ENCODE data around the gene SMARCB1. TPM values are rescaled to one million over a fixed set of nuclear protein-coding genes. Genes with fewer than 3 reads are reported as not detected.
"Not testable (repeated sequence)": the region's sequence is repeated elsewhere in the genome, so short reads cannot be mapped to it uniquely, and the experiment has no call there.

Gene SMARCB1
- total RNA-seq, 1 donor from 2014 or later, result 22.1 TPM

- Histone ChIP-seq H3K36me3 (no peaks in the 10 kb centered on the region), H3K4me1 (peaks cover 0 to 6% of the 10 kb centered on the region in 2 donors), H3K27me3 (no peaks in the 10 kb centered on the region), H3K4me3 (peak within 1 kb of the TSS; percentile 47 to 70), H3K9me3 (no peaks in the 10 kb centered on the region), H3K27ac (peak within 1 kb of the TSS; percentile 74 to 94)
- intact Hi-C loops (cut with DNase I), result loop anchor here (5.0 kb wide), 1 partner anchor 34 kb away; the partner anchor contains the start of gene MIF
- peak; percentile 78 to 98 for DNase-seq (ENCODE audit: low spot score in 2 of 2)
- TF ChIP-seq, protein P1, sequence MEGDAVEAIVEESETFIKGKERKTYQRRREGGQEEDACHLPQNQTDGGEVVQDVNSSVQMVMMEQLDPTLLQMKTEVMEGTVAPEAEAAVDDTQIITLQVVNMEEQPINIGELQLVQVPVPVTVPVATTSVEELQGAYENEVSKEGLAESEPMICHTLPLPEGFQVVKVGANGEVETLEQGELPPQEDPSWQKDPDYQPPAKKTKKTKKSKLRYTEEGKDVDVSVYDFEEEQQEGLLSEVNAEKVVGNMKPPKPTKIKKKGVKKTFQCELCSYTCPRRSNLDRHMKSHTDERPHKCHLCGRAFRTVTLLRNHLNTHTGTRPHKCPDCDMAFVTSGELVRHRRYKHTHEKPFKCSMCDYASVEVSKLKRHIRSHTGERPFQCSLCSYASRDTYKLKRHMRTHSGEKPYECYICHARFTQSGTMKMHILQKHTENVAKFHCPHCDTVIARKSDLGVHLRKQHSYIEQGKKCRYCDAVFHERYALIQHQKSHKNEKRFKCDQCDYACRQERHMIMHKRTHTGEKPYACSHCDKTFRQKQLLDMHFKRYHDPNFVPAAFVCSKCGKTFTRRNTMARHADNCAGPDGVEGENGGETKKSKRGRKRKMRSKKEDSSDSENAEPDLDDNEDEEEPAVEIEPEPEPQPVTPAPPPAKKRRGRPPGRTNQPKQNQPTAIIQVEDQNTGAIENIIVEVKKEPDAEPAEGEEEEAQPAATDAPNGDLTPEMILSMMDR (IDR thresholded peaks at IDR 0.05), result peak in 2 of 3 experiments; percentile 36 to 40
Measured at GRCh38 chr22:23857606-23858483, 71.1 kb downstream of the SMARCB1 start, which contains the start of gene SLC2A11. SLC2A11 (plus strand) TSS chr22:23857875; CDS start chr22:23858000, 125 bp downstream.

DNA sequence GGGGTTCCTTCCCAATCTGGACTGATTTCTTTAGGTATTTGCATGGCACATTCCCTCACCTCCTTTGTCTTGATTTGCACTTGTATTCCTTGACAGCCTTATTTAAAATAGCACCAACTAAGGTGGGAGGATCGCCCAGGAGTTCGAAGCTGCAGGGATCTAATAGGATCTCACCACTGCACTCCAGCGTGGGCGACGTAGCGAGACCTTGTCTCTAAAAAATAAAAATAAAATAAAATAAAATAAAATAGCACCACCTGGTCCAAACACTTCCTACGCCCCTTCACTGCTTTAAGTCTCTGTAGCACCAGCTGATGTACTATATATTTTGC, 71.7 kb downstream of the SMARCB1 start:
- no peak for DNase-seq (ENCODE audit: low spot score in 2 of 2)
- Histone ChIP-seq H3K4me3 (peak overlapping the region; percentile 47 to 70), H3K27me3 (no peaks in the 10 kb centered on the region), H3K27ac (peak overlapping the region in 1 of 2 donors; percentile 74), H3K36me3 (no peaks in the 10 kb centered on the region), H3K4me1 (peaks cover 0 to 6% of the 10 kb centered on the region in 2 donors), H3K9me3 (no peaks in the 10 kb centered on the region)
- TF ChIP-seq, protein P1 (IDR thresholded peaks at IDR 0.05), result no peak
- intact Hi-C loops (cut with DNase I), result loop anchor here (5.0 kb wide), 1 partner anchor 34 kb away; the partner anchor contains the start of gene MIF

GRCh38 chr22:23859201-23859600, 72.4 kb downstream of the SMARCB1 start:
- no peak for DNase-seq (ENCODE audit: low spot score in 2 of 2)
- Histone ChIP-seq H3K27me3 (no peaks in the 10 kb centered on the region), H3K4me1 (peaks cover 0 to 6% of the 10 kb centered on the region in 2 donors), H3K36me3 (no peaks in the 10 kb centered on the region), H3K27ac (no peak overlapping the region), H3K9me3 (no peaks in the 10 kb centered on the region), H3K4me3 (no peak overlapping the region)
- TF ChIP-seq, protein P1 (IDR thresholded peaks at IDR 0.05), result no peak
- intact Hi-C loops (cut with DNase I), result loop anchor here (5.0 kb wide), 1 partner anchor 33 kb away; the partner anchor contains the start of gene MIF

DNA sequence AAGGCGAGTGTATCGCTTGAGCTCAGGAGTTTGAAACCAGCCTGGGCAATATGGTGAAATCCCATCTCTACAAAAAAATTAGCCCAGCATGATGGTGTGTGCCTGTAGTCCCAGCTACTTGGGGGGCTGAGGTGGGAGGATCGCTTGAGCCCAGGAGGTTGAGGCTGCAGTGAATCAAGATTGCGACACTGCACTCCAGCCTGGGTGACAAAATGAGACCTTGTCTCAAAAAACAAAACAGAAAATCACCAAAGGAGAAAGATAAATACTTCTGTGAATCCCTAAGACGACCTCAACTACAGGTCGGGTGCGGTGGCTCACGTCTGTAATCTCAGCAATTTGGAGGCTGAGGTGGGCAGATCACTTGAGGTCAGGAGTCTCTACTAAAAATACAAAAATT, 73.4 kb downstream of the SMARCB1 start:
- intact Hi-C loops (cut with DNase I), result not testable (repeated sequence)

GRCh38 chr22:23862103-23862502, 75.3 kb downstream of the SMARCB1 start:
- Histone ChIP-seq H3K27me3 (no peaks in the 10 kb centered on the region), H3K4me1 (peaks cover 0 to 6% of the 10 kb centered on the region in 2 donors), H3K27ac (no peak overlapping the region), H3K36me3 (peaks cover 0 to 4% of the 10 kb centered on the region in 2 donors), H3K9me3 (no peaks in the 10 kb centered on the region), H3K4me3 (no peak overlapping the region)
- intact Hi-C loops (cut with DNase I), result no loop called here
- TF ChIP-seq, protein P1 (IDR thresholded peaks at IDR 0.05), result peak in 2 of 3 experiments; percentile 32 to 47
- DNase-seq (ENCODE audit: low spot score in 2 of 2), result no peak

More for the DNA sequence above, 73.4 kb downstream of the SMARCB1 start:
- H3K4me3 ChIP-seq; H3K36me3 ChIP-seq; H3K27ac ChIP-seq; H3K9me3 ChIP-seq; H3K27me3 ChIP-seq; DNase-seq (ENCODE audit: low spot score in 2 of 2); H3K4me1 ChIP-seq: not testable (repeated sequence)

DNA sequence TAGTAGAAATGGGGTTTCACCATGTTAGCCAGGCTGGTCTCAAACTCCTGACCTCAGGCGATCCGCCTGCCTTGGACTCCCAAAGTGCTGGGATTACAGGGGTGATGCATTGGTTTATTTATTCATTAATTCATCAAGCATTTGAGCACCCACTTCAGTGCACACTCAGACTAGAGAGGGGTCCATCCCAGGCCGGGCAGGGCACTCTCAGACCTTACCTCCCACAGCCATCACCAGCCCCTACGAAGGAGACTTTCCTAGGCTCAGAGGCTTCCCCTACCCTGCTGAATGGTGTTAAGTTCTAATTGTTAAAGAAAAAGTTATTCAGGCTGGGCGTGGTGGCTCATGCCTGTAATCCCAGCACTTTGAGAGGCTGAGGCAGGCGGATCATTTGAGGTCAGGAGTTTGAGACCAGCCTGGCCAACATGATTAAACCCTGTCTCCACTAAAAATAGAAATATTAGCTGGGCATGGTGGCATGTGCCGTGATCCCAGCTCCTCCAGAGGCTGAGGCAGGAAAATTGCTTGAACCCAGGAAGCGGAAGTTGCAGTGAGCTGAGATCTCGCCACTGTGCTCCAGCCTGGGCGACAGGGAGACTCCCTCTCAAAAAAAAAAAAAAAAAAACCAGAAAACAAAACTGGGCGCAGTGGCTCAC, 77.9 kb downstream of the SMARCB1 start:
- H3K4me1 ChIP-seq; H3K9me3 ChIP-seq; H3K27ac ChIP-seq; H3K4me3 ChIP-seq; DNase-seq (ENCODE audit: low spot score in 2 of 2); intact Hi-C loops (cut with DNase I); H3K27me3 ChIP-seq: not testable (repeated sequence)
- H3K36me3 ChIP-seq, result peaks cover 11 to 23% of the 10 kb centered on the region in 2 donors
